T47D (cell line): Measurements from ENCODE around the gene PCNT.

Experiments used
- DNase-seq, 2 experiments: peaks; one replicate each; pipeline versions ENCODE4 v3.0.0 to v3.0.0-alpha.2; 2011 to 2012; ENCODE audit warnings: low read depth in 1 of 2, low spot score in 1 of 2
- JUND ChIP-seq: IDR thresholded peaks from 2 replicates; pipeline ENCODE4 v1.6.1; 2012; ENCODE audit warnings: low read depth
- in situ Hi-C: cut with HindIII; loops from 2 replicates; pipeline ENCODE4 v1.10.0; 2016; ENCODE audit warnings: low sequenced_read_pairs, low pct_unique_long_range_greater_than_20kb

The PCNT gene

DNA sequence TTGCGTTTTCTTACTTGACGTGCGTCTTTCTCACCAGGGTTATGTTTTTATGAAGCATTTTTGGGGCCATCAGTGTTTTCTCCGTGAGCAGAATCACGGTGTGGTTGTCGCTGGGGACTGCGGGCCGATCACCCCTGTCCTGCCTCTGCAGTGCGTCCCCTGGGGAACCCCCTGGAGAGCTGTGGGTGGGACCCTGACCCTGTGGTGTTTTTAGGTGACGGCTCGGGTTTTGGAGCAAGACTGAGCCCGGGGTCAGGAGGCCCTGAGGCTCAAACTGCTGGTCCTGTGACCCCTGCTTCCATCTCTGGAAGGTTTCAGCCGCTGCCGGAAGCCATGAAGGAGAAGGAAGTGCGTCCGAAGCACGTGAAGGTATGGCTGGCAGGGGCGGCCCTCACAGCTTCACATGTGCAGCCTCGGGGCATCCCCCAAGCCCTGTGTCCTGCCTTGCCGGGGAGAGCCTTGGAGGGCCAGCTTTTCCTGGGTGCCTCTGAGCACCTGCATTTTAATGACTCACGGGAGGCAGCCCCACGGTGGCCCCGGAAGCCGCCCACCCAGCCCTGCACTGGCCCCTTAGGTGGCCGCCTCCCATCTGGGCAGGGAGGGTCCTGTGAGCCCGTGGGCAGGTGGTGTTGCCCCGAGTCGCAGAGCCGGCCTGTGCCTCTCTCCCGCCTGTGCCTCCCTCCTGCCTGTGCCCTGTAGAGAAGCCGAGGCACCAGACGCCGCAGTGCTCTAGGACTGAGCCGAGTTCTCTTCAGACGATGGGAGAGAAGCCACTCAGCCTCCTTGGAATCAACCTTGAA is 98.0 kb downstream of the PCNT start:
- TF ChIP-seq JUND = no peak
- DNase-seq = no peak
- in situ Hi-C loops = no loop called here

DNA sequence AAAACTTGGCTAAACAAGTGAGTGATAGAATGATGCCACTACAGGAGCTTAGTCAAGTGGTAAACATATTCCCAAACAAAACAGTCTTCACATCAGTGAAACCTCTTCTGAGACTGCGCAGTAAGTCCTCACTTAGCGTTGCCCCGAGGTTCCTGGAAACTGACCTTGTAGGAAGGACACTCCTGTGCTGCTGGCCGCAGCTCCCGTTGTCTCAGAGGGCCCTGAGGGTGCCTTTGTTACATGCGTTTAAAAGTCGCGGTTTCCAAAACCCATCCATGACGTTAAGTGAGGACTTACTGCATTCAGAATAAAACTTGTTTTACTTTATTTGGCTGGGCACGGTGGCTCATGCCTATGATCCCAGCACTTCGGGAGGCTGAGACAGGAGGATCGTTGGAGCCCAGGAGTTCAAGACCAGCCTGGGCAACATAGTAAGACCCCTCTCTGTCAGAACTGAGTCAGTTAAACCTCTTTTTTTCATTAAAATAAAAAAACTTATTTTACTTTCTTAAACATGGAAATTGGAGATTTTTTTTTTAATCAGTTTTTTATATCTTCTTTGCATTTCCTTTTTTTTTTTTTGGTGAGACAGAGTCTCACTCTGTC is 98.8 kb downstream of the PCNT start:
- no peak for TF ChIP-seq JUND
- in situ Hi-C loops = no loop called here
- no peak for DNase-seq

DNA sequence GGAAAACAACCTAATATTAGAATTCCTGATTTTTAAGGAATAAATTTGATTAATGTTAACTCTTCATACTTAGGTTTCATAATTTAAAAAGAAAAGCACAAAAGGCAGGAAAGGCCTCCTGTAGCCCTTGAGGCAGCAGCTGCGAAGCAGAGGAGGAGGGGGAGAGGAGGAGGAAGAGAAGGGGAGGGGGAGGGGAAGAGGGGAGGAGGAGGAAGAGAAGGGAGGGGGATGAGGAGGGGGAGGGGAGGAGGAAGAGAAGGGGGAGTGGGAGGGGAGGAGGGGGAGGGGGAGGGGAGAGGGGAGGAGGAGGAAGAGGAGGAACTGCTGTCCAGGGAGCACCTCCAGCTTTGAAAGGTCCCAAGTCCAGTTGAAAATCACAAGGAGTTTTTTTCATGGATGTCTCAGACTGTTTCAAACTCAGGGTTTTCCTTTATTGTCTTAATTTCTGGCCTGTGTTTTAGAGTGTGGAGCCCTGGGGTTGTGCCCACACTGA is 99.6 kb downstream of the PCNT start:
- in situ Hi-C loops = no loop called here
- no peak for TF ChIP-seq JUND
- no peak for DNase-seq

DNA sequence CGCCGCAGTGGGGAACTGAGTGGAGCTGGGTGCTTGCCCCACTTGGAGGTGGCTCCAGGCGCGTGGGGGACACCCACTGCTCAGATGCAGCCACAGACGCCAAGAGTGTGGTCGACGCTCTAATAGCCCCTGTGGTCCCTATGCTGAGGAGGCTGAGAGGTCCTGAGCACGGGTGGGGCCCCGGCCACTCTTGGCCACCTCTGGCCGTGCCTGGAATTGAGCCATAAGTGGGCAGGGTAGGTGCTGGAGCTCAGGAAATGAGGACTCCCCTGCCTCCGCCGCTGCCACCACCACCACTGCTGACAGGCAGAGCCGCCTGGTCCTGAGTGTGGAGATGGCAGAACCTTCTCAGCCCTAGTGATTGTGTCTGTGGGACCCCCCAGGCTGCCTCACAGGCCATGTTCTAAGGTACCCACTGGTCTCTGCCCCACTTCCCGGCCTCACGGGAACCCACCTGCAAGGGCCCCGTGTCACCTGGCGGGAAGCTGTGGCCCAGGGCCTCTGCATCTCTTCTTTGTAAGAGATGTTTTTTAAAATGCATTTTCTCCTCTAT is 100.2 kb downstream of the PCNT start:
- no peak for TF ChIP-seq JUND
- in situ Hi-C loops = no loop called here
- DNase-seq = no peak

DNA sequence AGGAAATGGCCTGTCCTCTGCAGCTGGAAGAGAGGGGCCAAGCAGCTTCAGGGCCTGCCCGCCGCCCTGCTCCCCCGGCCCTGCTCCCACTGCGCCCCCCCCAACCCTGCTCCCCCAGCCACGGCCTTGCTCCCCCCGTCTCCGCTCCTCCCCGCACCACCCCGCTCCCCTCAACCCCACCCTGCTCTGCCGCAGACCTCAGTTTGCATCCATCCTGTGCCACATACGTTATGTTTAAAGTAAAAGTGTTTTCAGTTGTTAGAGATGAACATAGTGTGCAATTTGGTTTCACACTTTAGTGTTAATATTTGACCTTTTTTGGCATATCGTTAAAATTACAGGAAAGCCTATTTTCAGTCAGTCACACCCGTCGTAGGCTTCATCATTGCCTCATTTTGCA is 100.7 kb downstream of the PCNT start:
- no peak for DNase-seq
- in situ Hi-C loops = no loop called here
- no peak for TF ChIP-seq JUND

DNA sequence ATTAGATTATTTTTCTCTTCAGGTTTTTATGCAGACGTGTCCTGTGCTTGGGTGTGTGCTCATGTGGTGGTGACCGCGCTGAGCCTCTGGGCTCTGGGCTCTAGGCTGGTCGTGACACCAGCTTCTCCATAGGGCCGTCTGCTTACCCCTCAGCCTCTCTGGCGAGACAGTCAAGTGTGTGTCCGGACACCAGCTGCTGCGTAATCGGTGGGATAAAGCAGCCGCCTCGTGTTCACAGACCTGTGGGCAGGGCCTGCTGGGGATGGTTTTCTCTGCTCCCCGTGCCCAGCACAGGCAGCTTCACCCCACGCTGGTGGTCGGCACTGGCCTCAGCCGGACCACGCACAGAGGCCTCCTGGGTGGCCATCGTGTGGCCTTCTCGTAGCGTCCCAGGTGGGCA is 101.1 kb downstream of the PCNT start:
- TF ChIP-seq JUND = no peak
- DNase-seq = no peak
- in situ Hi-C loops = no loop called here

DNA sequence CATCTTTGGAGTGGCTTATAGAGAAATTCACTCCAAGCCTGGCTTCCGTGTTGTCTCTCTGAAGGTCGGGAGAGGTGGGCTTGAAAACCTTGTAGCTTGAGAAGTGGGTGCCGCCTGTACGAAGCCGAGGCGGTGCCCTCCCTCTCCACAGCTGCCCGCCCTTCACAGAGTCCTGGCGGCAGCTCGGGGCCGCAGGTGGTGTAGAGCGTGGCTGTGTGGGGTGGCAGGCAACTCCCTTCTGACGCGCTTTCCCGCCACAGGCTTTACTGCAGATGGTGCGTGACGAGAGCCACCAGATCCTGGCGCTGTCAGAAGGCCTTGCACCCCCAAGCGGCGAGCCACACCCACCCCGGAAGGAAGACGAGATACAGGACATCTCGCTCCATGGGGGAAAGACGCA is 101.6 kb downstream of the PCNT start:
- no peak for DNase-seq
- in situ Hi-C loops = no loop called here
- TF ChIP-seq JUND = no peak

DNA sequence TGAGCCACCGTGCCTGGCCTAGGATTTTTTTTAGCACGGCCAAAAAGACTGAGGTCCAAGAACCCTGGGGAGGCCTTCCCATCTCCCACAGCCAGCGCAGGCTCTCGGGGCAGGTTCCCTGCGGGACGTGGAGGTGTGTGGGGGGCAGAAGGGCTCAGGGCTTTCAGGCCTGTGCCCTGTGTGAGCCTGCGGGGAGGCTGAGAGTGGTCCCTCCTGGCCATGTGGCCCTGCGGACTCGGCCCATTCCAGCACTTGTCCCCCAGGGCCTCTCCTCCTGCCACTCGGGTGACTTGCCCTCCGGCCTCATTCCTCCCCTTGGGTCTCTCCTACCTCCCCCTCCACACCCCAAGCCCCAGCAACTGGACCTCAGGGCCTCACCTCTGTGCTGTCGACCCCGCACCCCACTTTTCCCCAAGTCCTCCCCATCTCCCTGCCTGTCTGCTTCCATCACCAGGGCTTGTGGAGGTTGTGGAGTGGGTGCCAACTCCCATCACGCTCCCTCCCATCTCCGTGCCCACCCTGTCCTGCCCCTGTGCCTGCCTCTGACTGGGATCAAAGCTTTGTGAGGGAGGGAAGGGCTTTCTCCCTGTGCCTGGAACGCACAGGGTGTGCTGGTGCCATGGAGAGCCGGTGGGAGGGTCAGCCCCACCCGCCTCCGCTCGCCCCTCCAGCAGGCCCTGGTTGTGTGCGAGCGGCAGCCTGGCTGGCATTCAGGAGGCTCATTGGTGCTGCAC is 102.5 kb downstream of the PCNT start:
- in situ Hi-C loops = no loop called here
- no peak for DNase-seq
- TF ChIP-seq JUND = no peak

DNA sequence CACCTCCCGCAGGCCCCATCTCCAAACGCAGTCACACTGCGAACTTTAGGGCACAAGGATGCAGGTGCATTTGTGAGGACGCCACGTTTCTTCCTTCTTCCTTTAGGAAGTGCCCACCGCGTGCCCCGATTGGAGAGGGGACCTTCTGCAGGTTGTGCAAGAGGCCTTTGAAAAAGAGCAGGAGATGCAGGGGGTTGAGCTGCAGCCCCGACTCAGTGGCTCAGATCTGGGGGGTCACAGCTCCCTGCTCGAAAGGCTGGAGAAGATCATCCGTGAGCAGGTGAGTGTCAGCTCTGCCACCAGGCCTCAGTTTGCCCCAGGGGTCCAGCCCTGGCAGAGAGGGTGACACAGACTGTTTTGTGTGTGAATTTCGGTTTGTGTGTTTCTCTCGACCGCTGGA is 103.6 kb downstream of the PCNT start:
- TF ChIP-seq JUND = no peak
- in situ Hi-C loops = no loop called here
- DNase-seq = no peak

DNA sequence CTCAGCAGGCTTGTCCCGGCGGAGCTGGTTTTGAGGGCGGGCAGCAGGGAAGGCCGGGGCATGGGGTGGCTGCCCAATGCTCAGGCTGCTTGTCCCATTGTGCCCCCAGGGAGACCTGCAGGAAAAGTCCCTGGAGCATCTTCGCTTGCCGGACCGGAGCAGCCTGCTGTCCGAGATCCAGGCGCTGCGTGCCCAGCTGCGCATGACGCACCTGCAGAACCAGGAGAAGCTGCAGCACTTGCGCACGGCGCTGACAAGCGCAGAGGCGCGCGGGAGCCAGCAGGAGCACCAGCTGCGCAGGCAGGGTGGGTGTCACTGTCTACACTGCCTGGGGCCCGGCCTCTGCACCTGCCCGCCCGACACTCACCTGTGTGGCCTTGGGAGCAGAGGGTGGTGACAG is 104.3 kb downstream of the PCNT start:
- no peak for DNase-seq
- no peak for TF ChIP-seq JUND
- in situ Hi-C loops = no loop called here

DNA sequence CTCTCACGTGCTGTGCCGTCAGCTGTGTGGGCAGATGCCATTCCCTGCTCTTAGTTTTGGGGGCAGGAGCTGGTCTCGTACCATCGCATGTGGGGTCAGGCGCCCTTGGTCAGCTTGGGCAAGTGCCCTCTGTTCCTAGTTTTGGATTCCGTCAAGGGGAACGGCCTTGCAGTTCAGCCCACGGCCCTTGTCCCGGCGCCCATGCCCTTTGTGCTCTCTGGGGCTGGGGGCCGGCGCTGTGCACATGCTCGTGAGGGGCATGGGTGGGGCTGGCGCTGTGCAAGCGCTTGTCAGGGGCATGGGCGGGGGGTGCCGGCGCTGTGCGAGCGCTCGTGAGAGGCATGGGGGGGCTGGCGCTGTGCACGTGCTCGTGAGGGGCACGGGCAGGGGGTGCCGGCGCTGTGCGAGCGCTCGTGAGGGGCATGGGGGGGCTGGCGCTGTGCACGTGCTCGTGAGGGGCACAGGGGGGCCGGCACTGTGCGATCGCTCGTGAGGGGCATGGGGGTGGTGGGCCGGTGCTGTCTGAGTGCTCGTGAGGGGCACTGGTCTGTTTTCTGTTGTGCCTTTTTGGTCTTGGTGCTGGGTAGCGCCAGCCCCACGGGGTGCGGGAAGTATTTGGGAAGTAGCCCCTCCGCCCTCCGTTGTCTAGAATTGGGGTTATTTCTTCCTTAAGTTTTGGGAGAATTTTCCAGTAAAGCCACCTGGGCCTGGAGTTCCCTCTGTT is 105.2 kb downstream of the PCNT start:
- in situ Hi-C loops = no loop called here
- TF ChIP-seq JUND = no peak
- no peak for DNase-seq
